Measurements from ENCODE around the gene CD2BP2.

- TF ChIP-seq POLR2AphosphoS5 (IDR thresholded peaks at IDR 0.05; ENCODE audit: low read depth, low read length) (peak; percentile 82), TAF1 (IDR thresholded peaks at IDR 0.05; ENCODE audit: borderline replicate concordance, low read depth, low read length) (no peak; the same call in 1 of the 2 replicates), CTCF (IDR thresholded peaks at IDR 0.05) (no peak), YY1 (IDR thresholded peaks at IDR 0.05; ENCODE audit: low read depth) (peak; percentile 32; the same call in 1 of the 2 replicates), TCF12 (IDR thresholded peaks at IDR 0.05) (peak; percentile 56; the same call in 1 of the 2 replicates), ELF1 (IDR thresholded peaks at IDR 0.05) (peak; percentile 49; the same call in 1 of the 2 replicates), USF1 (IDR thresholded peaks at IDR 0.05; ENCODE audit: borderline replicate concordance, low read depth) (no peak), FOXJ3 (CRISPR knock-in tag; IDR thresholded peaks at IDR 0.05) (peak; percentile 60; the same call in 1 of the 2 replicates), USF2 (IDR thresholded peaks at IDR 0.05; ENCODE audit: borderline replicate concordance, low read depth, low read length) (no peak), RXRA (IDR thresholded peaks at IDR 0.05; ENCODE audit: borderline replicate concordance, low read depth) (no peak), EP300 (IDR thresholded peaks at IDR 0.05; ENCODE audit: borderline replicate concordance in 1 of 2, low read depth in 1 of 2, low read length in 1 of 2) (no peak), NFIC (IDR thresholded peaks at IDR 0.05; ENCODE audit: borderline replicate concordance) (no peak)
These were observed 22.7 kb upstream of the CD2BP2 start for GRCh38 chr16:30377812-30378235.

Data from SK-N-SH (cell line).